HG03469 (cell line): ENCODE results near the gene GARIN3.
"Not testable (repeated sequence)": the region's sequence is repeated elsewhere in the genome, so short reads cannot be mapped to it uniquely, and the experiment has no call there.

Experiments used
- ATAC-seq: cut with Tn5 transposase; IDR thresholded peaks from one replicate; pipeline ENCODE4 v1.9.1; 2021; ENCODE audit warnings: mild to moderate bottlenecking, moderate library complexity, moderate number of reproducible peaks; ENCODE audit not compliant: unreplicated experiment

Gene GARIN3

DNA sequence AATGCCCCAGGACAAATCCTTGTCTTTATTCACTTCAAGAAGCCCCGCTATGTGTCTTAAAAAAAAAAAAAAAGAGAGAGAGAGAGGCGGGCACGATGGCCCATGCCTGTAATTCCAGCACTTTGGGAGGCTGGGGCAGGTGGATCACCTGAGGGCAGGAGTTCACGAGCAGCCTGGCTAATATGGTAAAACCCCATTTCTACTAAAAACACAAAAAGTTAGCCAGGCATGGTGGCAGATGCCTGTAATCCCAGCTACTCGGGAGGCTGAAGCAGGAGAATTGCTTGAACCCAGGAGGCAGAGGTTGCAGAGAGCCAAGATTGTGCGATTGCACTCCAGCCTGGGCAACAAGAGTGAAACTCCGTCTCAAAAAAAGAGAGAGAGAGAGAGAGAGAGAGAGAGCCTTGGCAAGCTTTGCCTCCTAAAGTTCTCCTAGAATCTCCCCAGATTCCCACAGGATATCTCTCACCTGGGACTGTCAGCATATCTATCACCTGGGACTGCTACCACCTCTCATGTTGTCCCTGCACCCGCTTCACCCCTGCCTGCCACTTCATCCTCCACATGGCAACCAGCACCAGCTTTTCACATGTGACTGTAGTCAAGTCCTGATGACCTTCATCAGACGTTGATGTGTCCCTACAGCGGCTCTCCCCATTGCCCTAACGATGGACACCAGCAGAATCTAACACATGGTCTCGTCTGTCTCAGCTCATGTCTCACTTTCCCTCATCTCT, 20.4 kb upstream of the GARIN3 start:
- ATAC-seq, result no peak

DNA sequence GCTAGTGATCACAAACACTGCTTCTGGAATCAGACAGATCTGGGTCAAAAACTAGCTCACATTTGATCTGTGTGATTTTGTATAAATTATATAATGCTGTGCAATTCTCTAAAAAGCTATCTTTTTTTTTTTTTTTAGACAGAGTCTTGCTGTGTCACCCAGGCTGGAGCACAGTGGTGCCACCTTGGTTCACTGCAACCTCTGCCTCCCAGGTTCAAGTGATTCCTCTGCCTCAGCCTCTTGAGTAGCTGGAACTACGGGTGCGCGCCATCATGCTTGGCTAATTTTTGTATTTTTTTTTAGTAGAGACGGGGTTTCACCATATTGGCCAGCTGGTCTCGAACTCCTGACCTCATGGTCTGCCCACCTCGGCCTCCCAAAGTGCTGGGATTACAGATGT, 19.1 kb upstream of the GARIN3 start:
- ATAC-seq, result not testable (repeated sequence)

DNA sequence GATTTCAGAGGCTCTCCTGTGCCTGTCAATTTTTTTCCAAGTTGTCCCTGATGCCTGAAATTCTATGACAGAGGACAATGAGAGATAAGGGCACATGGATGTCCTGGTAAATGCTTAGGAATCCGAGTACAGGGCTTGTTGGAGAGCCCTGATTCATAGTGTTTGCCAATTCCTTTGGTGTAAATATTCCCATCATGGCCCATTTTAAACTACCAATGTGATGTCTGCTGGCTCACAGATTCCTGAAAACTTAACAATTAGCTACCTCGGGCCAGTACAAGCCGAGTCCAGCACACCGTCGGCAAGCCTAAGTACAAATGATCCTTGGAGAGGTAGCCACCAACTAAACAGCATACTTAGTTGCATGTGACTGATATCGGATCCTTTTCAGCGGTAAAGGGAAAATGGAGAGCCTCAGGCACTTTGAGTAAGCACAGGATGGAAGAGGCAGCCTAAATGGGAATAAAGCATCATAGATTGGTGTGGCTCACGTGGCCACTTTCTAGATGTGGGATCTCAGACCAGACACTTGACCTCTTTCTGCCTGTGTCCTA, 18.1 kb upstream of the GARIN3 start:
- ATAC-seq, result no peak

DNA sequence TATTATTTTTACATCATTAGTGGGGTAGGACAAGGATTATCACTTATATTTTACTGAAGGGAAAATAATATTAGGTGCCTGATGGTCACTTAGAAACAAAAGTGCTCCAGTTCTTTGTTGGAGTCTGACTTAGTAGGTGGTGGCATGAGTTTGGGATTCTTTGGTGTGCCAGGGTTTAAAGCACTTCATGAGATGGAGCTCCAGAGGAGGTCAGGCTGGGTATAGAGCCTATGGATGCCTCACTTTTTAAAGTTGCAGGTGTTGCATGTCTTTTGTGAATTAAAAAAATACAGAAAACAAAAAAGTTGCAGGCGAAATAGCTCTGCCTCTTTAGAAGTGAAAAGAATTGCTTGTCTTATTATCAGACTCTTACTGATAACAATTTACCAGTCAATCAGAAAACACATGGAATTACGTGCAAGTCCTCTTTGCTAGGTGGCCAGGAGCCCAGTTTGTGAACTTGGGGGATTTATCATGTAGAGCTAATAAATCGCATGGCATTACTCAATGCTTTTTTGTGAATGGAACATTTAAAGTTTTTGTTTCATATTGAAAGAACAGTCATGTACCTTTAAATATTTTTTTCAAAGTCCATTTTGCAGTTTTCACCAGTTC, 16.2 kb upstream of the GARIN3 start:
- ATAC-seq, result no peak

DNA sequence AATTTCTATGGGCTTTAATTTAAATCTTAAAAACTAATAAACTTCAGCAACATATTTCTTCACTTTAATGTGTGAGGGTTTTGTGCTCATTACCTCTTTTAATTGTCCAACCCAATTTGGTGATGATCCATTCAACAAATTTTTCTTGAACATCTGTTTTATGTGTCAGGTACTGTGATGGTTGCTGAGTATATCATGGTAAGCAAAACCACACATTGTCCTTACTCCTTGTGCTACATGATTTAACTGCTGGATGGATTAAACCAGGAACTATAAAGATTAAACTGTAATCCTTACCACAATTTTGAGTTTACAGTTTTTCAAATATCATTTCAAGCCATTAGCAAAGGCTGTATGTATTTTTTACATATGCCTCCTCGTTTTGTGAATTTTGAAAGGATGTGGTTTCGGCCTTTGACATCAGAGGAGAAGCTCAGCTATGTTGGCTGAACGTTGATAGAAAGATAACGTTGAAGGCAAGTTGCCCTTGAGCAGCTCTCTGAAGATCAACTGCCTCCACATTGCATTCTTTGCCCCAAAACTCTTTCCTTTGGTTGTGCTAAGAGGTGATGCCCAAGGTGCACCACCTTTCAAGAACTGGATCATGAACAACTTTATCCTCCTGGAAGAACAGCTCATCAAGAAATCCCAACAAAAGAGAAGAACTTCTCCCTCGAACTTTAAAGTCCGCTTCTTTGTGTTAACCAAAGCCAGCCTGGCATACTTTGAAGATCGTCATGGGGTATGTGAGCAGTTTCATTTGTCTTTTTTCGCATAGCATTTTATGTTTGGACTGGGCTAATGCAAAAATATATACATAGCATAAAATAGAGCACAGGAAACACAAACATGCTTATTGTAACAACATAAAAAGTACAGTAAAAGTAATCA, 14.6 kb upstream of the GARIN3 start, which contains the start of gene ITK:
TSS of gene ITK (plus strand) at position 467 of the 891 bp plus-strand sequence. CDS start at position 605, 138 bp downstream.
- no peak for ATAC-seq

DNA sequence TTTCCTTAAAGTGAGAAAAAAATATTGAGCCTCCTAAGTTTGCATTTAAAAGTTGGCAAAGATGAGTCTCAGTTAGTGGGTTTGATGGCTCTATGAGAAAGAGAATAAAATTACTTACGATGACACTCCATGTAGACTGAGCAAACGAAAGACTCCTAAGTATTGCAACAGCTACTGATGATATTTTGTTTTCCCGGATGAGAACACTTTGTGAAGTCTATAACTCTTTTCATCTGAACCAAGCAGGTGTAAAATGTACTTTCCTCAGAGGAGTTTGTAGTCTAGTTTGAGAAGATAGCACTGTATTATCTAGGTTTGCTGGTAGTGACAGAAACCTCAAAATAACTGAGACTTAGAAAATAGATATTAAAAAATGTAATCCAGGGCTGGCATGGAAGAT, 12.9 kb upstream of the GARIN3 start:
- ATAC-seq, result no peak

DNA sequence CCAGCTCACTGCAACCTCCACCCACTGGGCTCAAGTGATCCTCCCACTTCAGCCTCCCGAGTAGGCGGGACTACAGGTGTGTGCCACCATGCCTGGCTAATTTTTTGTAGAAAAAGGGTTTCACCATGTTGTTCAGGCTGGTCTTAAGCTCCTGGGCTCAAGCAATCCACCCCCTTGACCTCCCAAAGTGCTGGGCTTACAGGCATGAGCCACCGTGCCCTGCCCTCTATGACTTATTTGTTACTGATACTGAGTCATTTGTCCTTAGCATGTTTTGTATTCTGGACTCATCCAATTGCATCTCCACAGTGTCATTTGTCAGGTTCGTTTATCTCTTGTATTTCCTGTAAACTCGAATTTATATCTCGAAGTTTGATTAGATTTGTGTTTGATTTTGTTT, 11.9 kb upstream of the GARIN3 start:
- ATAC-seq, result no peak

DNA sequence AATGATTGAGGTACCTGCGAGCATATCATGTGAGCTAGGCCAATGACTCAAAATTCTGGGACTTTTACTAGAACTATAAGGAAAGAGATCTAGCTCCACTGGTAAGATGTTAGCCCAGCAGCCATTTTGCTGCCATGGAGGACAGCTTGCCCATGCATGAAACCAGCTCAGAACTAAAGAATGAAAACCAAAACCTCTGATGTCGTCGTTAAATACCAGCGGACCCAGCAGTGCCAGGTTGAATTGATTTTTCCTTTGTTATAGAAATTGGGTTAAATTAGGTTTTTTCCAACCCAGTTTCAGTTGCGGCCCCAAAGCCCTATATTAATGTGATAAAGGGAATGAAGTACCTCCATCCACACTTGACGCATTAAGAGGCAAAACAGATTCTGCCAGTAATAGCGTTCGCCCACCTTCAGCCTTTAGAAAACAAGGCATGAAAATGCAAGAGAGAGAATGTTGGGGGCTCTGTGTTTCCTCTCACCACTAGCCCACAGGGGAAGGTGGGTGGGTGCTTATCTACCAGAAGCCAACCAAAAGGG, 9.1 kb upstream of the GARIN3 start:
- no peak for ATAC-seq

DNA sequence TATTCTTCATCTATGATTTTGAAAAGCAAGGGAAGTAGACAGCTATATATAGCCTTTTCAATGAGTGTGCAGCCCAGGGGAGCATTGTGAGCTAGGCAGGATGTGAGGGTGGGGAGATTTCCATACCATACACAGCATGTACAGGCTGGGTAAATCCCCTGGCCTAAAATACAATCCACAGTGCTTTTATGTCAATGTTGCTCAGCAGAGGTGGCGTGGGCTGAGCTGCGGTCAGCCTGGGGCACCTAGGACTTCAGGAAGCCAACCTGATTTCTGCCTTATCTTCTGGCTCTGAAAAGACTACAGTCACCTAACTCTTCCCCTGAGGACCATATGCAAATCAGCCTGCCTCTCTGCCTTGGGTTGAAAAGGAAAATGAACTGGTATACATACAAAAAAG, 6.3 kb upstream of the GARIN3 start:
- peak; percentile 99 for ATAC-seq

DNA sequence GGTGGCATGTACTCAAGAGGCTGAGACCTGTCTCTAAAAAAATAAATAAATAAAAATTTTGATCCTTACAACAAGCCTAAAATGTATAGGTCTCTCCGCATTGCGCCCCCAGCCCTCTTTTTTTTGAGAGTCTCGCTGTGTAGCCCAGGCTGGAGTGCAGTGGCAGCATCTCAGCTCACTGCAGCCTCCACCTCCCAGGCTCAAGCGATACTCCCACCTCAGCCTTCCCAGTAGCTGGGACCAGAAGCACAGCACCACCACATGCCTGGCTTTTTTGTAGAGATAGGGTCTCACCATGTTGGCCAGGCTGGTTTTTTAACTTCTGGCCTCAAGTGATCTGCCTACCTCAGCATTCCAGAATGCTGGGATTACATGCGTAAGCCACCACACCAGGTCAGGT, 2.2 kb upstream of the GARIN3 start:
- ATAC-seq, result no peak

DNA sequence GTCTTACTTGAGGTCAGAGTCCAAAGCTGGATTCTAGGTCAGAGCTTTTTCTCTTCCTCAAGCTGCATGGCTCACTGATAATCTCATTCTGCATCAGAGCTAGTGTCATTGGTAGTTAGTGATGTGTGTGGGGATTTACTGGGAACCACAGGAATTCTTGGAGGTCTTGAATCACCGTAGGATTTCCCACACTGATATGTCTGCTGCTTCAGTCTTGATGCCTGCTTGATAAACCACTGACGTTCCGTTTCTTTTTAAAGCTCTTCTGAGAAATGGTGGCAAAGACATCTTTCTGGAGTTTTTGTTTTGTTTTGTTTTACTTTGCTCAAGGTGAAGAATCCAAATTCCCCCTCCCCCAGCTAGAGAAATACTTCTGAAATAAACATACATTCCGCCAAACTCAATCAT, 1.2 kb upstream of the GARIN3 start:
- no peak for ATAC-seq

DNA sequence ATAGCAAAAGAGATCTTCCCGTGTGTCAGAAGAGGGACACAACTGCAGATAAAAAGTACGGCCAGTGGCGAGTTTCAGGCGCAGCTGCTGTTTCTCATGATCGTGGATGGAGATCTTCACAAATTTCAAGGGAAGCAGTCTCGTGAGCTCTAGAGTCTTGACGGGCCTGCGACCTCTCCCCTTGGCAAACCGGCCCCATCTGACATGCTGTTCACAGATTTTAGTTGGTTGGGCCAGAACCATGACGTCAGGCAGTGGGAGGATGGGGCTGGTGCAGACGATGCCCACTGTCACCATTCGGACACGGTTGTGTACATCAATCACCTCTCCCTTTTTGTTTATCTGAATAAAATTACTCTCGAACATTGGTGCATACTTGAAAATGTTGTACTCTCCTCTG, 396 bp downstream of the GARIN3 start:
- ATAC-seq, result no peak

DNA sequence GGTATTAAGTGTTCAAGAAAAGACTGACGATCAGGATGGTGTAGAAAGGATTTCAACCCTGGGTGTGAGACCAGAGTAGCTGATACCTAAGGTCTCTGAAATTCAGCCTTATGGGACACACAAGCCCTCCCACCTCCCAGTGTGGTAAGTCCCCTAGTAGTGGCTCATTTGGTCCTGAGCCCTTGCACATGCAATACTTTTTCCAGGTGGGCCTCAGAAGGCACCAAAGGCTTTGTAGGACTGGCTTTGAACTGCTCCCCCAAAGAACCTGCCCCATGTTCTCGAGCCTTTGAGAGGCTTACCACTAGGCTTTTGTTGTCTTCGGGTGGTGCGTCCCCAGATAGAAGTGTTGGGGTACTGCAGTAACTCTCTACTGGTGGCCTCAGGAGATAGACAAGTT, 803 bp downstream of the GARIN3 start:
- ATAC-seq, result no peak

DNA sequence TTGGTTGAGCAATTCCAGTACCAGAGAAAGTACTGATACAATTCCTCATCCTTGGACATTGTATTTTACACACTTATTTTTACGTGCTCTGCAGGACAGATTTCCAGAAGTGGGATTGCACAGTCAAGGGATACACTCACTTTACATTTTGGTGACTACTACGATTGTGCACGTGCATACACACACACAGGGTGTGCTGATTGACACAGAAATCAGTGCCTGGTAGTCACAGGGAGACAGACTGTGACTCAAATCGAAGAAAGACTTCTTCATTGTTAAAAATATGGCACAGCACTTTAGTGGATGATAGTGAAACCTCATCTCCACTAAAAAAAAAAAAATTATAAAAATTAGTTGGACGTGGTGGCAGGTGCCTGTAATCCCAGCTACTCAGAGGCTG, 1.5 kb downstream of the GARIN3 start:
- no peak for ATAC-seq

DNA sequence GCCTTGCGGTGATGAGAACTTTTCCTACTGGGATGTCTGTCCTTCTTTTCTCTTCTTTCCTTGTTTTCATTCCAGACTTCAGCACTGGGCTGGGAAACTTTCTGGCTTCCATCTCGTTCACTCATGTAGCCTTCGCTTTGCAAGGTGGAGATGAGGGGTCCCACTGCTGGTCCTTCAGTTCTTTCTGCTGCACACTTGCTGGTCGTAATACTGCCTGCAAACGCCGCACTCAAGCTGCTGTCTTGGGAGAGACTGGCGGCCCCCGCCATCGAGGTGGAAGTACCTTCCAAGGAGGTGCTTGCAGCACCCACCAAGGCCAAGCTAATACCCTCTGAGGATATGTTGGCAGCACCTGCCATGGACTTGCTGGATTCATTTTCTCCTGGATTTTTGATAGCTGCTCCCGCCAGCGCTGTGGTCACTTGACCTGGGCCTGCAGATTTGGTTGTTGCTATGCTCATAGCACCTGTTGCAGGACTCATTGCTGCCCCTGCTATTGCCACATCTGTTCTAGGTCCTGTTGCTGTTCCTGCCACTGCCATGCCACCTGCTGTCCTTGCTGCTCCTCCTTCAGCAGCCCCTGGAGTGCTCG, 3.0 kb downstream of the GARIN3 start:
- no peak for ATAC-seq

DNA sequence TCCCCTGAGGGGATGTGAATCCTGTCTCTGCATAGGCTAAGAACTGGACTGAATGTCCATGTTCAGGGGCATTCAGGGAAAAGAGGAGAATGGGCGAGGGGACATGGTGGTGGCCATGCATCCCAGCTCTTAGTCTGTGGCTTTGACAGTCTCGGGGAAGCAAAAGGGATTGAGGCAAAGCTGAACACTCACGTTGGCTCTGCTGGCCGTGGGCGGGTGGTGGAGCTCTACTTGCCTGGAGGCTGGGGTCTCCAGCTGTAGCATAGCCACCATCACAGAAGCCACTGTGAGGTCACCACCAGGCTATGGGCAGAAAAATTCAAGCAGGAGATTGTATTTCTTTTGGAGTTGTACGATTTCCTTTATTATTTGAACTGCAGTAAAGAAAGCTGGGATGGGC, 4.1 kb downstream of the GARIN3 start:
- ATAC-seq, result no peak

DNA sequence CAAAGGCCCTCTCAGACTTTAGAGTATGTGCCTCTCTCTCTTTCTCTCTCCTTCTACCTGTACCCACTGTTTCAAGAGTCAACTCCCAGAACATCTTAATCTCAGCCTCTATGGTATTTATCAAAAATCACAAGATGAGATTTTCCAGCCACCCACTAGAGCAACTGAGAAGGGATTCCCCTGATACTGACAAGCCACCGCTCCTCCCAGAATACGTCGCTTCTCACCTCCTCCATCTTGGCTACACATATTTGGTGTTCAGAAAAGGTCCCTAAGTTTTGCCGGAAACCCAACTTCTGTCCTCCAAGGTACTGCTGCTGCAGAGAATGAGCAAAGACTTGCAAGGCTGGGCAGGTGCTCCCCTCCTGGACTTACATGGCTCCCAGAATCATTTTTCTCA, 6.1 kb downstream of the GARIN3 start:
- no peak for ATAC-seq

DNA sequence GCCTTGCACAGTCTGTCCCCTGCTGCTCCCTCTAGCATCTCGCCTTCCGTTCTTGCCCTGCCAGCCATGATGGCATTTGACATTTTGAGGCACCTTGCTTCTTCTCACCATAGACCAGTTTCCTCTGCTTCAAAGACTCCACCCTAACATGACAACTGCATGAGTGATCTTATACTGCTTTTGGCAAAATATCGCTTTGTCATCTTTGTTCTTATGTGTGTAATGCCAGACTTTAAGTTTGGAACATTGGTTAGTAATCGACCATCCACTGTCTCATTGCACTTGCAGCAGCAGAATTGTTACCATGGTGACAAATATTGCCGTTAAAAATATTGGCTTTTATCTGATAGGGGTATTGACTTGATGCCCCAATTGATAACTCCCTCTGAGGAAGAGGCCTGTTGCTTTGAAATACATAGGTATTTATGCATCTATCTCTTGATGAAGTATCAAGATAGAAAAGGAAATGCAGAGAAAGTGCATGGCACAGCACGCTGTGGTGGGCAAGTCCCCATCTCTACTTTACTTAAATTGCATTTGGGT, 6.8 kb downstream of the GARIN3 start:
- ATAC-seq, result no peak

DNA sequence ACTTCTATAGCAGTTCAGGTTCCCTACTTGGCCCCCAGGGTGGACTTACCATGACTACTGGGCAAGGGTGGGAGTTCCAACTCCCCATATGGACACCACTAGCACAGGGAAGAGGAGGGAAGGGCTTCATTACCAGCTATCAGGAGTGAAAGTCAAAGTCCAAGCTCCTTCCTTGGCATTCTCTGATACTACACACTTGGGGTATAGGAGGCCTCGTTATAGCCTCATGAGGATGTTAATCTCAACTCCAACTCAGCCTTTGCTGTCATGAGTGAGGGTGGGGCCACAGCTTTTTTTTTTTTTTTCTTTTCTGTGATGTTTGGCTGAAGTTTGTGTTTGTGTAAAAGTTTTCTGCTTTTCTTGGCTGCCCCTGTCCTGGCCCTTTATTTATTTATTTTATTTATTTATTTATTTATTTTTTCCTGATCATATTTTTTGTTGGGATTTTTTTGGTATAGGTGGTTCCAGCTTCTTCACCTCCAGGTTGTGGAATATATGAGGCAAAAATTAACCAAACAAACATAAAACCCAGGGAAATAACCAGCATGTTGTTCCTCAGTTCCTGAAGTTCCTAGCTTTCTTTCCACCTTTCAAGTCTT, 8.7 kb downstream of the GARIN3 start:
- ATAC-seq, result no peak

DNA sequence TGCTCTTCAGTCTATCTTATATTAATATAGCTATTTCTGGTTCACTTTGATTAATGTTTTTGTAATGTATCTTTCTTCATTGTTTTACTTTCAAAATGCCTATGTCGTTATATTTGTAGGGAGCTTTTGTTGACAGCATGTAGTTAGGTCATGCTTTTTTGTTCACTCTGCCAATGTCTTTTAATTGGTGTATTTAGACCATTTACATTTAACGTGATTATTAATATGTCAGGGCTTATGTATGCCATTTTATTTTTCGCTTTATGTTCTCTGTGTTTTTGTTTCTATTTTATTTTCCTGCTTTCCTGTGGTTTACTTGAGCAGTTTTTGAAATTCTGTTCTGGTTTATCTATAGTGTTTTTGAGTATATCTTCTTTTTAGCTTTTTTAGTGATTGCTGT, 10.8 kb downstream of the GARIN3 start:
- no peak for ATAC-seq
